Fibroblast of skin of left quadriceps (primary cell): ENCODE results near the gene SDSL.

Source experiments
- DNase-seq, 2 experiments: peaks; one replicate each; pipeline ENCODE4 v3.0.0-alpha.2; 2013; ENCODE audit warnings: low read depth in 2 of 2

Gene SDSL

DNA sequence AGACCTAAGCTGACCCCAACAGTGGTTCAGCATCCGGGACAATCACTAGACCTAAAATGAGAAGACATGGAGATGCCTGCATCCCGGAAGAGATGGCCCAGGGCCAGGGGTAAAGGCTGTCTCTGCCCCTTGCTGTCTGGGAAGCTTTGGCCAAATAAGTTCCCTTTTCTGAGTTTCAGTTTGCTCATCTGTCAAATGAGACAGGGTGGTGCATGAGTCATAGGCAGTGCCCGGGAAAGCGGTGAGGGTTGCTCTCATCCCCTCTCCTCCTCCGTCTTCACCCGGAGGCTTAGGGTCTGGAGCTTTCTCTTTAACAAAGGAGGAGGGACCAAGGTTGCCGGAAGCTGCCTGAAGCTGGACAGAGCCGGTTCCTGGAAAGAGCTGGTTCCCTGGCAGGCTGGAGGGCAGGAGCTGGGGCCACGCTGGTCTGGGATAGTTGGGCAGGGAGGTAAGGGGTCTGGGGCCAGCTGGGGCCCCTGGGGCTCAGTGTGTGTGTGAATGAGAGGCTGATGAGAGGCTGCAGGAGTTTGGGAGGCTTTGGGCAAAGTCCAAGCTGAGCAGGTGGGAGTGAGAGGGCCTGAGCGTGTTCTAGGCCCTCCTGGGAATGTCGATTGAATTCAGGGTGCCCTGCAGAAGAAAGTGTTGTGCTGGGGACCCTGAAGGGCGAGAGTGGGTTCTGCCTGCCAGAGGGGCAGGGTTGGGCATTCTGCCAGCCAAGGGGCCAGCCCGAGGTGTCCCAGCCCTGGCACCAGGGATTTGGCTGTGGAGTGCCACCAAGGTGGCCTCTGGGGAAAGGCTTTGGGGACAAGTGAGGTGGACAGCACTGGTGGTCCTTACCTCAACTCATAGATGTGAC lies at the start of gene SDSL:
Gene SDSL (plus strand): TSS at position 351 of the 856 bp plus-strand sequence. CDS start 5,603 bp downstream, outside the sequence.
- peak; percentile 29 to 35 for DNase-seq

- DNase-seq: no peak
Measured at GRCh38 chr12:113373440-113373839, 48.7 kb upstream of the SDSL start.

DNA sequence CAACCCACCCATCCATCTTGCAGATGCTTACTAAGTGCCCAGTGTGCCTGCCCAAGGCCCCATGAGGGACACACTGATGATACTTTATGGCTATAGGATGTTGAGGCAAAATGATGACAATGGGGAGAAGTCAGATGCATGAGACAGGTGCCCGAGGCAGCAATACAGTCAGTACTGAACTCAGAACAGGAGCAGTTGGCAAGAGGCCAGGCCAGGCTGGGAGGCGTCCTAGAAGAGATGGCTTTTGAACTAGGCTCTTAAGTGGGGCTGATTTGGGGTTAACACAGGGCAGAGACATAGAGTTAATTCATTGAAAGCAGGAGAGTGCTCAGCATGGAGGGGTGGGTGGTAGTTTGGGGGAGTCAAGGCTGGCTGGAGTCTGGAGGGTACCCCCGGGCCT lies 48.2 kb upstream of the SDSL start:
- no peak for DNase-seq

GRCh38 chr12:113374823-113375428 lies 47.3 kb upstream of the SDSL start:
- no peak for DNase-seq

GRCh38 chr12:113378291-113378690 lies 43.9 kb upstream of the SDSL start:
- no peak for DNase-seq

DNA sequence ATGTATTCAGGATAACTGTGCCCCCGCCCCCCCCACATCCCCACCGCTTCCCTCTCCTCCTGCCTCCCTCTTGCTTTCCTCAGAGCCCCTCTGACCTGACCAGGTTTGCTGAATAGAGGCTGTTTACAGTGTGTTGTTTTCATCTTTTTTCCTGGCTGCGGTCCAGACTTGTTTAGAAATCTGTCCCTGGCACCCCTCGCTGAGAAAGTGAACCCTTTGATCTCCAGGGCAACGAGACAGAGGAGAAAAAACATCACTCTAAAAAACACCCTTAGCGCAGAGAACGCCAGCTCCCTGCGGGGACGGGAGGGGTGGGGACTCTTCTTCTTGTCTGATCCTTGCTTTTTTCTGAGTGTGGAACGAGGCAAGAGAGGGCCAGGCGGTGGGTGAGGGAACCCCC lies 41.0 kb upstream of the SDSL start:
- no peak for DNase-seq

DNA sequence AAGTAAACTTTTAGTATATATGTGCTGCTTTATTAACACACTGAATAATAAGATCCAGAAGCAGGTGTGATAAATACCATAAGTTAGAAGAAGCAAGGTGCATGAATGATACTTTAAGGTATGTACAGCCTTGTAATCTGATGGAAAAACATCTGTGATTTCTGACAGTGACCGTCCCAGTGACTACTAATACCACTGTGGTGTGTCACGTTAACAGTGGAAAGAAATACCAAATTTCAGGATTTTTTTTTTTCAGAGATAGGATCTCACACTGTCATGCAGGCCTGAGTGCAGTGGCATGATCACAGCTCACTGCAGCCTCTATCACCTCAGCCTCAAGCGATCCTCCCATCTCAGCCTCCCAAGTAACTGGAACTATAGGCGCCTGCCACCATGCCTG lies 40.0 kb upstream of the SDSL start:
- no peak for DNase-seq

- DNase-seq: no peak
Measured at GRCh38 chr12:113384778-113385177, 37.4 kb upstream of the SDSL start.

GRCh38 chr12:113385282-113385882 lies 36.8 kb upstream of the SDSL start:
- DNase-seq: no peak

DNA sequence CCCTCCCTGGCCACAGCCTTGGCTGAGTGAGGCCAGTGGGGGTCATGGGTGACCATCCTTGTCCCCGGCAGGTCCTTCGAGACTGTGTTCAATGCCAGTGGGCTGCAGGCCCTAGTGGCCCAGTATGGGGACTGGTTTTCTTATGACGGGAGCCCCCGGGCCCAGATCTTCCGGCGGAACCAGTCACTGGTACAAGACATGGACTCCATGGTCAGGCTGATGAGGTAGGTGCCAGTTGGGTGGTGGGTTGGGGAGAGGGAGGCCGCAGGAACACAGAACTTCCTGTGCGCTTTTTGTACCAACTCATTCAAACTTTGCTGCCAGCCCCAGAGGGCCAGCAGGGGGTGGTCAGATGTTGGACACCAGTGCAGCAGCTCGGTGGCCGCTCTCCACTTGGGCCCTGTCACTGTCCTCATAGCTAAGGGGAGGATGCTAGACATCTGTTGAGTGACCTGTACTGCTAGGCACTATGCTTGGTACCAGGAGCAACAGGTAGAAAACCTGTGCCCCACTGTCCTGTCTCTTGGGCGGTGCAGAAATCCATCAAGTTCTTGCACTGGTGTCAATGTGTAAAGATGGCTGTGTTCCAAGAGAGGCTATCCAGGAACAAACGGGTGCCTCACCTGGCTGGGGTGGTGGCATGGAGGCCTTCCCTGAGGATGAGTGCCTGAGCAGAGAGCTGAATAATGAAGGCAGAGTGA lies 35.2 kb upstream of the SDSL start:
- DNase-seq: no peak

DNA sequence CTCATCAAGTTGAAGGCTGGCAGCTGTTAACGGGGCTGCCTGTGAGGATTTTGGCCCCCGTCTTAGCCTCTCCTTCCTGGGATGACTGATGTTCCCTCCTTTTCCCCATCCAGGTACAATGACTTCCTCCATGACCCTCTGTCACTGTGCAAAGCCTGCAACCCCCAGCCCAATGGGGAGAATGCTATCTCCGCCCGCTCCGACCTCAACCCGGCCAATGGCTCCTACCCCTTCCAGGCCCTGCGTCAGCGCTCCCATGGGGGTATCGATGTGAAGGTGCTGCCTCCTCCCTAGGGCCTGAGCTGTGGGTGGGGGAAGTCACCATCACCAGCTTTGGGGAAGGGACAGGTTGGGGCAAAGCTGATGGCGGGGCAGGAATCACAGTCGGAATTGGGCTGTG lies 34.5 kb upstream of the SDSL start:
- no peak for DNase-seq

- DNase-seq: no peak
Measured at GRCh38 chr12:113388351-113388750, 33.8 kb upstream of the SDSL start.

GRCh38 chr12:113390064-113391043 lies 31.8 kb upstream of the SDSL start:
- DNase-seq: no peak

DNA sequence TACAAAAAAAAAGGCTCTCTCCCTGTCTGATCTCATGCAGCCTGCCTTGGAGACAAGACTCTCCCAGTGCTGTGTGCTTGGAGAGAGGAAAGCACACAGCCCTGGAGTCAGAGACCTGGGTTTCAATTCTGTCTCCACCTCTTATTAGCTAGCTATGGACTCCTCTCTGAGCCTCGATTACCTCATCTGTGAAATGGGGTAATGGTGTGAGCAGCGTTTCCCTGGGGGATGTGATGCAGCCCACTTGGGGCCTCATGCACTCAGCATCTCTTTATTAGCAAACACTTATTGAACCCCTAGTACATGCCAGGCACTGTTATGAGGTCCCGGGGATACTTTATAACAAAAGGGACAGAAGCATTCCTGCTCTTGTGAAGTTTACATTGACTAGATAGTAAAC lies 31.0 kb upstream of the SDSL start:
- DNase-seq: no peak

- no peak for DNase-seq
Measured at GRCh38 chr12:113391650-113392337, 30.4 kb upstream of the SDSL start.

DNA sequence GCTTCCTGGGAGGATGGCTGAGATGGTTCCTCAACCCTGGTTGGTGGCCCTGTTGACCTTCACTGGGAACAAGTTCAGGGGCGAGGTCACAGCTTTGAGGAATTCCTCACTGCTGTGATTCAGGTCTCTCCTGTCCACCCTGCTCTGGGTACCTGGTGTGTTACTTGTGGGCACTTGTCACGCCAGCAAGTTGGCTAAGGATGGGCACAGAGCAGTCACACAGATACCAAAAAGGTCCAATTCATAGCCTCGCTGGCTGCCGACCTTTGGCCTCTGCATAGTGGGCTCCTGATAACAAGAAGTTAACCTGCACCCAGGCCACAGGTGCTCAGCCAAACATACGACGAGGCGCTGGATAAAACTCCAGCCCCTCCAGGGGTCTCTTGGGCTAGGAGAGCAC lies 29.7 kb upstream of the SDSL start:
- no peak for DNase-seq

- DNase-seq: no peak
Measured at GRCh38 chr12:113392988-113393579, 29.1 kb upstream of the SDSL start.

GRCh38 chr12:113393749-113394148 lies 28.4 kb upstream of the SDSL start:
- DNase-seq: no peak

DNA sequence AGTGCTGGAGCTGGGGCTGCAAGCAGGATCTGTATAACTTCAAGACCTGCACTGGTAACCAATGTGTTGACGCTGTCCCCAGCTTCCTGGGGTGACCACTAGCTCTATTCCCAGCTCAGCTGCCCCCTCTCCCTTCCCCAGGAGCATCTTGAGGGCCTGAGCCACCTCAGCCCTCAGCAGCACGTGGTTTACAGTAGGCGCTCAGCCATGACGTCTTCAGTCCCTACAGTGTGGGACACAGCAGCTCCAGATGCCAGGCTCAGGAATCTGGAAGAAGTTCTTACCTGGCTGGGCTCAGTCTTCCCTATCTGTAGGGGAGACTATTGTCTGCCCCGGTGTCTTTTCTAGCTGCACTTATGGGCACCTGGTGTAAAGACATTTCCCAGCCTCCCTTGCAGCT lies 27.1 kb upstream of the SDSL start:
- no peak for DNase-seq

DNA sequence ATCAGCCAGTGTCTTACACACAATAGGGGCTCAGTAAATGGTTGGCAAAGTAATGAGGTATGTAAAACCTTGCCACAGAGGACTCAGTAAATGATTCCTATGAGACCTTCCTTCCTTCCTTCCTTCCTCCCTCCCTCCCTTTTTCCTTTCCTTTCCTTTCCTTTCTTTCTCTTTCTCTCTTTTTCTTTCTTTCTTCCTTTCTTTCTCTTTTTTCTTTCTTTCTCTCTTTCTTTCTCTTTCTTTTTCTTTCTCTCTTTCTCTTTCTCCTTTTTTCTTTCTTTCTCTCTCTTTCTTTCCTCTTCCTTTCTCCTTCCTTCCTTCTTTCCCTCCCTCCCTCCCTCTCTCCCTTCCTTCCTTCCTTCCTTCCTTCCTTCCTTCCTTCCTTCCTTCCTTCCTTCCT lies 26.0 kb upstream of the SDSL start:
- no peak for DNase-seq
